ENCODE results near the gene SLC19A2. TPM values are rescaled to one million over a fixed set of nuclear protein-coding genes. Genes with fewer than 3 reads are reported as not detected.

Gene SLC19A2
- total and polyA plus RNA-seq, 2 of the 13 experiments (the other 11 are each of a cell fraction or from before 2014, with no cell fraction given), result 30.4 to 56.0 TPM

- TF ChIP-seq SETDB1 (CRISPR knock-in tag; IDR thresholded peaks at IDR 0.05; ENCODE audit: borderline replicate concordance) (no peak), ZBTB7A (CRISPR knock-in tag; IDR thresholded peaks at IDR 0.05) (no peak), CHD4 (IDR thresholded peaks at IDR 0.05; ENCODE audit: borderline replicate concordance, low read length) (no peak), ZBTB40 (IDR thresholded peaks at IDR 0.05) (no peak), ZBTB40 (CRISPR knock-in tag; IDR thresholded peaks at IDR 0.05) (no peak), ZBTB34 (CRISPR knock-in tag; IDR thresholded peaks at IDR 0.05) (no peak), ZNF607 (CRISPR knock-in tag; IDR thresholded peaks at IDR 0.05; ENCODE audit: borderline replicate concordance) (no peak), HNF4A (CRISPR knock-in tag; IDR thresholded peaks at IDR 0.05) (no peak)
- TF ChIP-seq, protein P1, sequence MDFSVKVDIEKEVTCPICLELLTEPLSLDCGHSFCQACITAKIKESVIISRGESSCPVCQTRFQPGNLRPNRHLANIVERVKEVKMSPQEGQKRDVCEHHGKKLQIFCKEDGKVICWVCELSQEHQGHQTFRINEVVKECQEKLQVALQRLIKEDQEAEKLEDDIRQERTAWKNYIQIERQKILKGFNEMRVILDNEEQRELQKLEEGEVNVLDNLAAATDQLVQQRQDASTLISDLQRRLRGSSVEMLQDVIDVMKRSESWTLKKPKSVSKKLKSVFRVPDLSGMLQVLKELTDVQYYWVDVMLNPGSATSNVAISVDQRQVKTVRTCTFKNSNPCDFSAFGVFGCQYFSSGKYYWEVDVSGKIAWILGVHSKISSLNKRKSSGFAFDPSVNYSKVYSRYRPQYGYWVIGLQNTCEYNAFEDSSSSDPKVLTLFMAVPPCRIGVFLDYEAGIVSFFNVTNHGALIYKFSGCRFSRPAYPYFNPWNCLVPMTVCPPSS (IDR thresholded peaks at IDR 0.05), result no peak
These were observed 64.4 kb downstream of the SLC19A2 start (continued) for GRCh38 chr1:169421309-169421708.

Measured in HepG2 (cell line).